Ascending aorta (tissue), 2 donors: Measurements from ENCODE around the gene GPR39. TPM values are rescaled to one million over a fixed set of nuclear protein-coding genes. Genes with fewer than 3 reads are reported as not detected.

ENCODE experiments used
- DNase-seq, 2 donors: peaks; one replicate each; pipeline ENCODE4 v3.0.0-alpha.2; 2019; ENCODE audit warnings: low spot score in 2 of 2
- H3K27ac ChIP-seq, 2 donors: fragments of 200-600 bp; sonication (generic); one replicate each; pipeline ENCODE4 v1.5.1; 2016 to 2017; ENCODE audit warnings: mild to moderate bottlenecking in 1 of 2
- H3K27me3 ChIP-seq: fragments of 200-600 bp; sonication (generic); one replicate; pipeline ENCODE4 v1.5.1; 2017
- H3K36me3 ChIP-seq, 2 donors: fragments of 200-600 bp; sonication (generic); one replicate each; pipeline ENCODE4 v1.5.1; 2016
- H3K4me1 ChIP-seq, 2 donors: fragments of 200-600 bp; sonication (generic); one replicate each; pipeline ENCODE4 v1.5.1; 2016 to 2017; ENCODE audit warnings: mild to moderate bottlenecking in 1 of 2
- H3K4me3 ChIP-seq, 2 donors: fragments of 200-600 bp; sonication (generic); one replicate each; pipeline ENCODE4 v1.5.1; 2016 to 2017; ENCODE audit warnings: mild to moderate bottlenecking in 1 of 2
- H3K9me3 ChIP-seq, 2 donors: fragments of 200-600 bp; sonication (generic); one replicate each; pipeline ENCODE4 v1.5.1; 2016
- CTCF ChIP-seq, 3 experiments: fragments of 200-600 bp in 2 of 3; fragments of 450-650 bp in 1 of 3; sonication (generic) in 2 of 3; IDR thresholded peaks; one replicate each; pipeline ENCODE4 v1.5.1; 2016 to 2019; ENCODE audit warnings: antibody characterized with exemption in 3 of 3, mild to moderate bottlenecking in 1 of 3, moderate library complexity in 1 of 3
- intact Hi-C: fragments of 100-400 bp; cut with DNase I; formaldehyde crosslinking; loops from one replicate; pipeline ENCODE4 v1.15.1; 2023
- total RNA-seq: library from RNA; depleted of rRNA; stranded (reverse); fragments of >200 nt; gene quantifications from one replicate; pipeline ENCODE4 v1.1.0, GENCODE V29; 2016

The GPR39 gene
- total RNA-seq, 1 donor from 2014 or later, result 0.64 TPM

- no peak for DNase-seq
- intact Hi-C loops, result no loop called here
- Histone ChIP-seq H3K27me3 (no peaks in the 10 kb centered on the region), H3K4me3 (no peak overlapping the region), H3K4me1 (no peaks in the 10 kb centered on the region), H3K27ac (no peak overlapping the region), H3K36me3 (no peaks in the 10 kb centered on the region), H3K9me3 (peaks cover 3 to 6% of the 10 kb centered on the region in 2 donors)
- TF ChIP-seq CTCF (IDR thresholded peaks at IDR 0.05), result no peak
Measured at GRCh38 chr2:132465917-132466316, 49.3 kb downstream of the GPR39 start.

- no peak for DNase-seq
- no peak for TF ChIP-seq CTCF (IDR thresholded peaks at IDR 0.05)
- intact Hi-C loops, result no loop called here
- Histone ChIP-seq H3K27me3 (no peaks in the 10 kb centered on the region), H3K9me3 (peaks cover 3 to 6% of the 10 kb centered on the region in 2 donors), H3K4me1 (no peaks in the 10 kb centered on the region), H3K4me3 (no peak overlapping the region), H3K27ac (no peak overlapping the region), H3K36me3 (no peaks in the 10 kb centered on the region)
Measured at GRCh38 chr2:132466428-132467028, 49.9 kb downstream of the GPR39 start.

- Histone ChIP-seq H3K27ac (no peak overlapping the region), H3K4me1 (no peaks in the 10 kb centered on the region), H3K4me3 (no peak overlapping the region), H3K27me3 (no peaks in the 10 kb centered on the region), H3K9me3 (peaks cover 3 to 6% of the 10 kb centered on the region in 2 donors), H3K36me3 (no peaks in the 10 kb centered on the region)
- intact Hi-C loops, result no loop called here
- no peak for DNase-seq
- no peak for TF ChIP-seq CTCF (IDR thresholded peaks at IDR 0.05)
Measured at GRCh38 chr2:132468821-132469675, 52.4 kb downstream of the GPR39 start.

GRCh38 chr2:132470746-132471145 lies 54.1 kb downstream of the GPR39 start:
- Histone ChIP-seq H3K9me3 (peaks cover 0 to 6% of the 10 kb centered on the region in 2 donors), H3K36me3 (no peaks in the 10 kb centered on the region), H3K4me1 (no peaks in the 10 kb centered on the region), H3K27me3 (no peaks in the 10 kb centered on the region), H3K4me3 (no peak overlapping the region), H3K27ac (no peak overlapping the region)
- no peak for DNase-seq
- TF ChIP-seq CTCF (IDR thresholded peaks at IDR 0.05), result no peak
- intact Hi-C loops, result no loop called here

GRCh38 chr2:132473174-132473883 lies 56.7 kb downstream of the GPR39 start:
- no peak for DNase-seq
- Histone ChIP-seq H3K4me1 (no peaks in the 10 kb centered on the region), H3K27me3 (no peaks in the 10 kb centered on the region), H3K36me3 (no peaks in the 10 kb centered on the region), H3K27ac (no peak overlapping the region), H3K9me3 (no peaks in the 10 kb centered on the region), H3K4me3 (no peak overlapping the region)
- no peak for TF ChIP-seq CTCF (IDR thresholded peaks at IDR 0.05)
- intact Hi-C loops, result no loop called here
